Thyroid gland (tissue), 4 donors: ENCODE data around the gene IL36A. TPM values are rescaled to one million over a fixed set of nuclear protein-coding genes. Genes with fewer than 3 reads are reported as not detected.

ENCODE experiments used
- DNase-seq, 2 donors: peaks; one replicate each; pipeline ENCODE4 v3.0.0-alpha.2; 2019
- H3K27ac ChIP-seq, 3 donors: fragments of 200-600 bp; sonication (generic); 1 replicate in 2 of 3; 2 replicates in 1 of 3; pipeline ENCODE4 v1.5.1; 2016 to 2019; ENCODE audit warnings: mild to moderate bottlenecking in 1 of 3, moderate library complexity in 1 of 3
- H3K27me3 ChIP-seq: fragments of 200-600 bp; sonication (generic); one replicate; pipeline ENCODE4 v1.5.1; 2019
- H3K36me3 ChIP-seq, 2 donors: fragments of 200-600 bp; sonication (generic); one replicate each; pipeline ENCODE4 v1.5.1; 2016 to 2019
- H3K4me1 ChIP-seq, 2 donors: fragments of 200-600 bp; sonication (generic); one replicate each; pipeline ENCODE4 v1.5.1; 2017 to 2019
- H3K4me3 ChIP-seq, 3 donors: fragments of 200-600 bp; sonication (generic); replicated peaks in 1 of 3; 1 replicate in 2 of 3; 2 replicates in 1 of 3; pipeline ENCODE4 v1.5.1; 2016; ENCODE audit warnings: mild to moderate bottlenecking in 1 of 3
- H3K9me3 ChIP-seq: fragments of 200-600 bp; sonication (generic); one replicate; pipeline ENCODE4 v1.5.1; 2017
- POLR2A ChIP-seq, 2 donors: fragments of 450-650 bp; IDR thresholded peaks; one replicate each; pipeline ENCODE4 v1.6.1; 2017; ENCODE audit warnings: antibody characterized with exemption in 2 of 2, mild to moderate bottlenecking in 2 of 2, moderate library complexity in 1 of 2
- WGBS, 2 donors: methylation state at CpG; one replicate each; pipeline ENCODE4 v1.1.5; 2017; 5-methylcytosine and 5-hydroxymethylcytosine counted together
- intact Hi-C: fragments of 100-400 bp; cut with DNase I; formaldehyde crosslinking; loops from one replicate; pipeline ENCODE4 v1.15.1; 2023
- total RNA-seq, 4 donors: library from RNA; depleted of rRNA; stranded (reverse); fragments of >200 nt; gene quantifications; one replicate each; pipeline ENCODE4 v1.2.3, GENCODE V29; 2016
- TF ChIP-seq, protein P1 (sequence below), 6 experiments: fragments of 200-600 bp in 3 of 6; fragments of 450-650 bp in 3 of 6; sonication (generic) in 3 of 6; IDR thresholded peaks; one replicate each; pipeline ENCODE4 v1.5.1; 2016 to 2019; ENCODE audit warnings: antibody characterized with exemption in 6 of 6, mild to moderate bottlenecking in 2 of 6, inconsistent platforms in 1 of 6, moderate library complexity in 1 of 6

The IL36A gene
- total RNA-seq, 4 donors from 2014 or later, result not detected

- 79 to 85% methylated on average over 3 of the region's 3 CpGs for WGBS, 2 donors
- H3K27ac ChIP-seq, result no peak overlapping the region
- no peaks in the 10 kb centered on the region for H3K4me1 ChIP-seq
- H3K27me3 ChIP-seq, result no peaks in the 10 kb centered on the region
- DNase-seq, result no peak
- no peaks in the 10 kb centered on the region for H3K9me3 ChIP-seq
- no peaks in the 10 kb centered on the region for H3K36me3 ChIP-seq
- no peak for TF ChIP-seq POLR2A (IDR thresholded peaks at IDR 0.05)
- TF ChIP-seq, protein P1, sequence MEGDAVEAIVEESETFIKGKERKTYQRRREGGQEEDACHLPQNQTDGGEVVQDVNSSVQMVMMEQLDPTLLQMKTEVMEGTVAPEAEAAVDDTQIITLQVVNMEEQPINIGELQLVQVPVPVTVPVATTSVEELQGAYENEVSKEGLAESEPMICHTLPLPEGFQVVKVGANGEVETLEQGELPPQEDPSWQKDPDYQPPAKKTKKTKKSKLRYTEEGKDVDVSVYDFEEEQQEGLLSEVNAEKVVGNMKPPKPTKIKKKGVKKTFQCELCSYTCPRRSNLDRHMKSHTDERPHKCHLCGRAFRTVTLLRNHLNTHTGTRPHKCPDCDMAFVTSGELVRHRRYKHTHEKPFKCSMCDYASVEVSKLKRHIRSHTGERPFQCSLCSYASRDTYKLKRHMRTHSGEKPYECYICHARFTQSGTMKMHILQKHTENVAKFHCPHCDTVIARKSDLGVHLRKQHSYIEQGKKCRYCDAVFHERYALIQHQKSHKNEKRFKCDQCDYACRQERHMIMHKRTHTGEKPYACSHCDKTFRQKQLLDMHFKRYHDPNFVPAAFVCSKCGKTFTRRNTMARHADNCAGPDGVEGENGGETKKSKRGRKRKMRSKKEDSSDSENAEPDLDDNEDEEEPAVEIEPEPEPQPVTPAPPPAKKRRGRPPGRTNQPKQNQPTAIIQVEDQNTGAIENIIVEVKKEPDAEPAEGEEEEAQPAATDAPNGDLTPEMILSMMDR (IDR thresholded peaks at IDR 0.05), result no peak
- intact Hi-C loops, result no loop called here
- H3K4me3 ChIP-seq, result no peak overlapping the region
Measured at GRCh38 chr2:112962308-112963175, 42.7 kb upstream of the IL36A start.

DNA sequence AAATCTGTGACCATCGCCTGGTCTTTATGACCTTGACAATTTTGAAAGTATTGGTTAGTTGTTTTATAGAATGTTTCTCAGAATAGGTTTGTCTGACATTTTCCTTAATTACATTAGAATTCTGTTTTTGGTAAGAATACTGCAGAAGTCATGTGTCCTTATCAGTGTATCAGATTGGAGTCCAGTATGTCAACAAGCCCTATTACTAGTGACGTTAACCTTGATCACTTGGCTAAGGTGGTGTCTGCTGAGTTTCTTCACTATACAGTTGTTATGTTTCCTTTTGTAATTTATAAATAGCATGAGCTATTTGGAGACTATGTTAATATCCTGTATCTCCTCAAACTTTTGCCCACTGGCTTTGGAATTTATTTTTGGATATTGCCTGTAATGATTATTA is 38.2 kb upstream of the IL36A start:
- H3K4me3 ChIP-seq, result no peak overlapping the region
- WGBS, 2 donors, result 88 to 91% methylated on average over 2 of the region's 2 CpGs
- no peak for DNase-seq
- no peaks in the 10 kb centered on the region for H3K36me3 ChIP-seq
- no peak for TF ChIP-seq POLR2A (IDR thresholded peaks at IDR 0.05)
- TF ChIP-seq, protein P1 (IDR thresholded peaks at IDR 0.05), result no peak
- H3K27me3 ChIP-seq, result no peaks in the 10 kb centered on the region
- H3K4me1 ChIP-seq, result no peaks in the 10 kb centered on the region
- intact Hi-C loops, result no loop called here
- H3K9me3 ChIP-seq, result no peaks in the 10 kb centered on the region
- H3K27ac ChIP-seq, result no peak overlapping the region

DNA sequence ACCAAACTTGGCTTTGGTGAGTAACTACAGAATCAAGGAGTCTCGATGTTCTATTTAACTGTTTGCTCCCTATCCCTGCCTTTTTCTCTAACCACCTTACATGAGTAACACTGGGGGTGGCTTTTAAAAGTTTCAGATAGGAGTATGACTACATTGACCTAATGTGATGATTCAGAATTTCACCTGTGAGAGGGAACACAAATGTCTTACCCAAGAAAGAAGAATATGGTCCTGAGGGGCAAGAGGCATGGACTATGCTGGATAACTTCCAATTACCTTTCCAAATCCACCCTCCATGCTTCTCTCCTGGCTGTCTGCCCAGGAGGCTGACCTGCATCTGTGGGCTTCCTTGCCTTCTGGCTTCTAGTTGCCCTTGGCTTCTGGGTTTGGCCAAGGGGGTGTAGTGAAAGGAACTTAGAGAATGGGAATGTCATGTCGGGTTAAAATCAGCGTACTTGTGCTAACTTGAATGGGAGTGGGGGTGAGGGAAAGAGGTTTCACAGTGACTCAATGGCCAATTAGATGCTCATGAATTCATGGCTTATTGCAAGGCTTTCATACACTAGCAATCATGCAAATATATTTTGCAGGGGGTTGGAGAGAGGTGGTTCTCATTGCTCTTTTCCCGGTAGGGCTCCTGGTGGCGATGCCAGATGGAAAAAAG is 32.7 kb upstream of the IL36A start:
- peaks cover 0 to 3% of the 10 kb centered on the region in 2 donors for H3K4me1 ChIP-seq
- H3K27ac ChIP-seq, result no peak overlapping the region
- DNase-seq, result no peak
- H3K4me3 ChIP-seq, result no peak overlapping the region
- intact Hi-C loops, result no loop called here
- 92 to 94% methylated on average over 5 of the region's 5 CpGs for WGBS, 2 donors
- no peaks in the 10 kb centered on the region for H3K27me3 ChIP-seq
- no peaks in the 10 kb centered on the region for H3K36me3 ChIP-seq
- no peak for TF ChIP-seq POLR2A (IDR thresholded peaks at IDR 0.05)
- TF ChIP-seq, protein P1 (IDR thresholded peaks at IDR 0.05), result no peak
- H3K9me3 ChIP-seq, result no peaks in the 10 kb centered on the region

- Histone ChIP-seq H3K4me3 (no peak overlapping the region), H3K27me3 (no peaks in the 10 kb centered on the region), H3K4me1 (peaks cover 0 to 3% of the 10 kb centered on the region in 2 donors), H3K27ac (no peak overlapping the region), H3K36me3 (no peaks in the 10 kb centered on the region), H3K9me3 (no peaks in the 10 kb centered on the region)
- intact Hi-C loops, result no loop called here
- TF ChIP-seq POLR2A (IDR thresholded peaks at IDR 0.05), result no peak
- TF ChIP-seq, protein P1 (IDR thresholded peaks at IDR 0.05), result no peak
- DNase-seq, result no peak
- 24 to 30% methylated on average over 2 of the region's 2 CpGs for WGBS, 2 donors
Measured at GRCh38 chr2:112973156-112973555, 32.1 kb upstream of the IL36A start.

GRCh38 chr2:112977559-112978056 is 27.7 kb upstream of the IL36A start, which contains the start of gene IL36G:
Gene IL36G (plus strand): TSS chr2:112978006. CDS start chr2:112978639, 633 bp downstream.
- peaks cover 0 to 3% of the 10 kb centered on the region in 2 donors for H3K4me1 ChIP-seq
- intact Hi-C loops, result no loop called here
- DNase-seq, result no peak
- H3K36me3 ChIP-seq, result no peaks in the 10 kb centered on the region
- H3K27ac ChIP-seq, result no peak within 1 kb of the TSS
- WGBS, 2 donors, result 72 to 84% methylated on average over 7 of the region's 7 CpGs
- H3K27me3 ChIP-seq, result no peaks in the 10 kb centered on the region
- H3K4me3 ChIP-seq, result no peak within 1 kb of the TSS
- TF ChIP-seq, protein P1 (IDR thresholded peaks at IDR 0.05), result no peak
- no peak for TF ChIP-seq POLR2A (IDR thresholded peaks at IDR 0.05)
- no peaks in the 10 kb centered on the region for H3K9me3 ChIP-seq
